Measurements from ENCODE around the gene GLRX5. TPM values are rescaled to one million over a fixed set of nuclear protein-coding genes. Genes with fewer than 3 reads are reported as not detected.

Gene GLRX5
- total RNA-seq, 1 donor from 2014 or later, result 27.2 TPM

DNA sequence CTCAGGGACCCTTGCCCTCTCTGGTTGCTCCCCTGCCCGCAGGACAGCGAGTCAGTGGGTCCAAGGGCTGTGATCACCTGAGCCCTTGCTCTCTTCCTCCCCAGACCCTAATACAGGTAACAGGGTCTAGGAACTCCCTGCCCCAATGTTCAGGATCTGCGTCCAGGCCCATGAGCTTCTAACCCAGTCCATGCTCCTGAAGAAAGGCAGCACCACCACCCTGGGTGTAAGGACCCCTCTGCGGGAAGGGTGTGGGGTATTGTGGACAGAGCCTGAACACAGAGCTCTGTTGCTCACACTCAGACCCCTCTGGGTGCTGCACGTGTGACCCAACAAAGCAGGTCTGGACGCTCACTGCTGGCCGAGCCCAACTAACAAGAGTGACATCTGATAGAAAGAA lies 18.3 kb downstream of the GLRX5 start:
- no peaks in the 10 kb centered on the region for H3K27me3 ChIP-seq
- no peaks in the 10 kb centered on the region for H3K4me1 ChIP-seq
- intact Hi-C loops (cut with DNase I), result no loop called here
- ATAC-seq (peak; percentile 12), DNase-seq (peak; percentile 28)
- TF ChIP-seq, protein P1, sequence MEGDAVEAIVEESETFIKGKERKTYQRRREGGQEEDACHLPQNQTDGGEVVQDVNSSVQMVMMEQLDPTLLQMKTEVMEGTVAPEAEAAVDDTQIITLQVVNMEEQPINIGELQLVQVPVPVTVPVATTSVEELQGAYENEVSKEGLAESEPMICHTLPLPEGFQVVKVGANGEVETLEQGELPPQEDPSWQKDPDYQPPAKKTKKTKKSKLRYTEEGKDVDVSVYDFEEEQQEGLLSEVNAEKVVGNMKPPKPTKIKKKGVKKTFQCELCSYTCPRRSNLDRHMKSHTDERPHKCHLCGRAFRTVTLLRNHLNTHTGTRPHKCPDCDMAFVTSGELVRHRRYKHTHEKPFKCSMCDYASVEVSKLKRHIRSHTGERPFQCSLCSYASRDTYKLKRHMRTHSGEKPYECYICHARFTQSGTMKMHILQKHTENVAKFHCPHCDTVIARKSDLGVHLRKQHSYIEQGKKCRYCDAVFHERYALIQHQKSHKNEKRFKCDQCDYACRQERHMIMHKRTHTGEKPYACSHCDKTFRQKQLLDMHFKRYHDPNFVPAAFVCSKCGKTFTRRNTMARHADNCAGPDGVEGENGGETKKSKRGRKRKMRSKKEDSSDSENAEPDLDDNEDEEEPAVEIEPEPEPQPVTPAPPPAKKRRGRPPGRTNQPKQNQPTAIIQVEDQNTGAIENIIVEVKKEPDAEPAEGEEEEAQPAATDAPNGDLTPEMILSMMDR (IDR thresholded peaks at IDR 0.05), result no peak
- no peak overlapping the region for H3K27ac ChIP-seq
- no peak overlapping the region for H3K4me3 ChIP-seq
- H3K9me3 ChIP-seq, result no peaks in the 10 kb centered on the region
- H3K36me3 ChIP-seq, result no peaks in the 10 kb centered on the region

DNA sequence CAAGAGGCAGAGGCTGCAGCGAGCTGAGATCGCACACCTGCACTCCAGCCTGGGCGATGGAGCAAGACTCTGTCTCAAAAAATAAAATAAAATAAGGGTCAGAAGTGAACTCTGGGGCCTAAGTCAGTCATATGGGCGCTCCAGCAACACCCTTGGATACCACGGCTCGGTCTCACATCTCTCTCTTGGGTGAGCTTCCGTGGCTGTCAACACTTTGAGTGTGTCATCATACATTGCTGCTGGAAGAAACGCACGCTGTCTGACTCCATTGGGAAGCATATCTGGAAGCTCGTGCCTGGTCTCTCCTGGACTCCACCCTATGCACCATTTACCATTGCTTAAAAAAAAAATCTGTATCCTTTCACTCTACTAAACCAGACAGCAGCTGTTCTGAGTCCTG lies 20.2 kb downstream of the GLRX5 start:
- Histone ChIP-seq H3K4me3 (no peak overlapping the region), H3K36me3 (no peaks in the 10 kb centered on the region), H3K27me3 (no peaks in the 10 kb centered on the region), H3K9me3 (no peaks in the 10 kb centered on the region), H3K27ac (no peak overlapping the region), H3K4me1 (no peaks in the 10 kb centered on the region)
- intact Hi-C loops (cut with DNase I), result no loop called here
- ATAC-seq (no peak), DNase-seq (peak; percentile 32)
- TF ChIP-seq, protein P1 (IDR thresholded peaks at IDR 0.05), result no peak

DNA sequence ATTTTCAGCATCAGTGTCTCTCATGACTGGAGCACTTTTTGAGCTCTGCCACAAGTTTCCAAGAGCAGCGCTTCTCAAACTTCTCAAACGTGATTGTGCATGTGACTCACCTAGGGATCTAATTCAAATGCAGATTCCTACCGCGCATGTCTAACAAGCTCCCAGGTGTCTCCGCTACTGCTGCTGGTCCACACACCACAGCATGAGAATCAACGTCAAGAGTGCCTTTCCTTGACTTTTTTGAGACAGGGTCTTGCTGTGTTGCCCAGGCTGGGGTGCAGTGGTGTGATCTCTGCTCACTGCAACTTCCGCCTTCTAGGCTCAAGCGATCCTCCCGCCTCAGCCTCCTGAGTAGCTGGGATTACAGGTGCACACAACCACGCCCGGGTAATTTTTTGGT lies 22.4 kb downstream of the GLRX5 start:
- ATAC-seq, result no peak
- TF ChIP-seq, protein P1 (IDR thresholded peaks at IDR 0.05), result no peak
- intact Hi-C loops (cut with DNase I), result no loop called here

DNA sequence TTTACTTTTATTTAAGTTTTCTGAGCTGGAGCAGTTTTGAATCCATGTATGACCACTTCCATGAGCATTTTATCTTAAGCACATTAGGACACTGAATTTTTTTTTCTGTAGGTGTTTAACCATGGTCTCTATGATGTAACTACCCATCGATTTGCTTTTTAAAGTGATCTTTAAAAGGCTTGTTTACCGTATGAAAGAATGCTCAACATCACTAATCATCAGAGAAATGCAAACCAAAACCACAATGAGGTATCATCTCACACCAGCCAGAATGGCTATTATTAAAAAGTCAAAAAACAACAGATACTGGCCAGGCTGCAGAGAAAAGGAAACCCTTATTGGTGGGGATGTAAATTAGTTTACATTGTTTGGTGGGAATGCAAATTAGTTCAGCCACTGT lies 23.0 kb downstream of the GLRX5 start:
- Histone ChIP-seq H3K4me1 (no peaks in the 10 kb centered on the region), H3K36me3 (no peaks in the 10 kb centered on the region), H3K27ac (no peak overlapping the region), H3K9me3 (no peaks in the 10 kb centered on the region), H3K27me3 (no peaks in the 10 kb centered on the region), H3K4me3 (no peak overlapping the region)
- TF ChIP-seq, protein P1 (IDR thresholded peaks at IDR 0.05), result no peak
- DNase-seq, result no peak
- intact Hi-C loops (cut with DNase I), result no loop called here
- no peak for ATAC-seq

More for the DNA sequence above, 22.4 kb downstream of the GLRX5 start:
- Histone ChIP-seq H3K27ac (no peak overlapping the region), H3K4me3 (no peak overlapping the region), H3K9me3 (no peaks in the 10 kb centered on the region), H3K27me3 (no peaks in the 10 kb centered on the region), H3K4me1 (no peaks in the 10 kb centered on the region), H3K36me3 (no peaks in the 10 kb centered on the region)
- peak; percentile 29 for DNase-seq

DNA sequence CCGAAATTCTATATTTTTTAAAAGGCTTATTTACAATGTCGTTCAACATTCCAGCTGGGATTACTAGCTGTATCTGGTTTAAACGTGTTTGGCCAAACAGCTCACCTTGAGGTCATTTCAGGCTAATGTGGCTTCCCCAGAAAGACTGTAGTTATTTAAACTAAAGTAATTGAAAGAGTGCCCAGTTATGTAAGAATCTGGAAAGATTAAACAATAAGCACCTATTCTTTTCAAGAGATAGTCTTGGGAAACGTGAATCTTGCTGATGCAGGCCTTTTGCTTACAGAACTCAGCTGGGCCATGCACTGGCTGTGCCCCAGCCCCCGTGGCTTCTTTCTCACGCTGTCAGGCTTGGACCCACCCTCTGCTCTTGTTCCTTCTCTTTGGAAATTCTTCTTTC lies 24.4 kb downstream of the GLRX5 start:
- DNase-seq (peak; percentile 18), ATAC-seq (no peak)
- Histone ChIP-seq H3K36me3 (no peaks in the 10 kb centered on the region), H3K9me3 (no peaks in the 10 kb centered on the region), H3K27ac (no peak overlapping the region), H3K27me3 (no peaks in the 10 kb centered on the region), H3K4me3 (no peak overlapping the region), H3K4me1 (no peaks in the 10 kb centered on the region)
- TF ChIP-seq, protein P1 (IDR thresholded peaks at IDR 0.05), result no peak
- intact Hi-C loops (cut with DNase I), result no loop called here

DNA sequence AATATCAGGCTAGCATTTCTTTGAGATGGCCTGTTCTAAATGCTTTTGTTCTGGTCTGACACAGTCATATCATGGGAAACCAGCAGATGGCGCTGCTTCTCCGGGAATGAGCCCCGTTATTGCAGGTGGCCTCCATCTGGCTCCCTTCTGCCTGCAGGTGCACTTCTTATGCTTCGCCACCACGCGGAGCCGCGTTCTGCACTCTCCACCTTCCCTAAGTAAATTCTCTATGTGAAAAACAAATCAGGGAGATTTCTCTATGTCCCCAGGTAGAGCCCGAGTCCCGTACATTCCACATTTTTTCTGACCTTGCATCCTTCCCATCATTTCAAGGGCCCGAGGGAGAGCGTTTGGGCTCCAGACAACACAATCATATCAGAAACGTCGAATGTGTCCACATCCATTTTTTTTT lies 26.2 kb downstream of the GLRX5 start:
- peak; percentile 88 for DNase-seq
- TF ChIP-seq, protein P1 (IDR thresholded peaks at IDR 0.05), result peak; percentile 96
- Histone ChIP-seq H3K36me3 (no peaks in the 10 kb centered on the region), H3K4me3 (no peak overlapping the region), H3K9me3 (no peaks in the 10 kb centered on the region), H3K27ac (no peak overlapping the region), H3K4me1 (no peaks in the 10 kb centered on the region), H3K27me3 (no peaks in the 10 kb centered on the region)
- peak; percentile 97 for ATAC-seq
- intact Hi-C loops (cut with DNase I), result loop anchor here (5.0 kb wide), 1 partner anchor 211 kb away; no protein-coding TSS in a partner anchor

Data from upper lobe of right lung (tissue), 1 donor.